ENCODE results near the gene UBD. TPM values are rescaled to one million over a fixed set of nuclear protein-coding genes. Genes with fewer than 3 reads are reported as not detected.

Gene UBD
- total RNA-seq (under 1 TPM in 1 of 5 donors, not detected in 4; 0.32 TPM), total RNA-seq (0 to 0.06 (median 0) reads per million in 29 experiments)
- not detected for total RNA-seq (2013)

DNA sequence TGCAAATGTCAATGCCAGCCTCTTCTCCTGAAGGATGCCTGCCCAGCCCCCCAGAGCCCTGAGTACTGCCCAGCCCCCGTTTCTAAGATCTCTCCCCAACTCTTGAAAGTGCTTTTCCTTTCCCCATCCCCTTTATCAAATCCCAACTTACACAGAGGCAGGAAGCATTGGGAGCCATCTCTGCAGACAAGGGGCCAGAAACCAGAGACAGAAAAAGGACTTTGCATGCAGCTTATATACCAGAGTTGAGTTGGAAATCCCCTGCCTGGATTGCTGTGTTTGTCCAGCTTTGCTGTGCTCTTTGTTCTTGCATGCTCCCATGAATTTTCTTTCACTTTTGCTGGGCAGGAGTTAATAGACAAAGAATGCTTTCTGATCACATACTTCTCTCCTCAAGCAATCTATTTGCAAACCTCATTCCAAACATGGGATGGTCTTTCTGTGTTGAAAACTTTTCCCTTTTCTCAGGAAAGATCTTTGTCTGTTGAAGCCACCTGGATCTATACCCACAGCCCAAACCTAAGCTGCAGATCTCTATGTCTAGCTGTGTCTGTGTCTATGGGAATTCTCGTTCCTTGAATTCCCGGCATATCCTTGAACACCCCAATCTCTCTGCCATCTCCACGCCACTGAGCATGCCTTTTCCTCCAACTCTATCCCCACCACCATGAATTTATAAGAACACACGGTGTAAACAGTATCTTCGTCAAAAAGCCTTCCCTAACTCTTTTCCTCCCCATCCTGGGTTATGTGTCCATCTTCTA lies at the start of gene UBD:
Gene UBD (minus strand): TSS at position 209 of the 764 bp plus-strand sequence. CDS start 31 bp downstream, at position 178.
- H3K27me3 Mint-ChIP-seq: peaks cover 62 to 73% of the 10 kb centered on the region in 2 donors
- ChIA-PET POLR2A (no interaction called here), CTCF (no interaction called here)
- Histone ChIP-seq H3K4me3 (ENCODE audit: control insufficient read depth in 1 of 2, extremely low read depth in 1 of 2, low read length in 1 of 2) (no peak within 1 kb of the TSS), H3K27me3 (replicated peaks in 1 of 2; ENCODE audit: control insufficient read depth in 2 of 2, extremely low read depth in 1 of 2, insufficient read depth in 2 of 2, low read length in 1 of 2) (peaks cover 12 to 36% of the 10 kb centered on the region in 2 experiments), H3K4me1 (ENCODE audit: control insufficient read depth in 1 of 2, extremely low read depth in 1 of 2, insufficient read depth in 2 of 2, low read length in 2 of 2) (no peaks in the 10 kb centered on the region), H3K36me3 (ENCODE audit: control insufficient read depth in 2 of 2, extremely low read depth in 1 of 2, insufficient read depth in 1 of 2, low read length in 1 of 2) (no peaks in the 10 kb centered on the region), H3K27ac (ENCODE audit: low read length) (no peak within 1 kb of the TSS), H3K9me3 (no peaks in the 10 kb centered on the region)
- peaks cover 6 to 8% (median 7%) of the 10 kb centered on the region in 3 donors for H3K4me1 Mint-ChIP-seq
- H3K9me3 Mint-ChIP-seq: no peaks in the 10 kb centered on the region
- WGBS (ENCODE audit: insufficient coverage): 86% methylated on average over 4 of the region's 6 CpGs
- H3K4me3 Mint-ChIP-seq: no peak within 1 kb of the TSS
- H3K27ac Mint-ChIP-seq: no peak within 1 kb of the TSS
- ATAC-seq (replicated peaks in 1 of 4) (no peak), DNase-seq (no peak)
- H3K36me3 Mint-ChIP-seq: no peaks in the 10 kb centered on the region

DNA sequence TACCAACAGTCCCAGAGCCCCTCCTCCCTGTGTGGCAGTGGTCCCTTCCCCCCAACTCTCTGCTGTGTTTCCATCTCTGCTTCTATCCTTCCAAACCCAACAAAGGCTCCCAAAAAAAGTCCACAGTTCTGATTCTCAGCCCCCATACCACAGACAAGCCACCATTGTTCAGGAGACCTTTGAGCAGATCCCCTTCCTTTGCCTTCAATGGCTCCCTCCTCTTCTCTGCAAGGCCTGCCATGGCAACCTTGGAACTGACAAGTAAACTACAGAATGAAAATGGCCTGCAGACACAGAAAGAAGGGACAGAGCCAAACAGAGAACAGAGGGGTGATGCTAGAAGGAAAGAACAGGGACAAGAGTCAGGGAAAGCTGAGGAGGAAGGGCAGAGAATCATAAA lies 48.6 kb upstream of the UBD start:
- no peaks in the 10 kb centered on the region for H3K4me1 Mint-ChIP-seq
- H3K9me3 Mint-ChIP-seq: no peaks in the 10 kb centered on the region
- no peaks in the 10 kb centered on the region for H3K27me3 ChIP-seq (replicated peaks in 1 of 2; ENCODE audit: control insufficient read depth in 2 of 2, extremely low read depth in 1 of 2, insufficient read depth in 2 of 2, low read length in 1 of 2)
- no peaks in the 10 kb centered on the region for H3K4me1 ChIP-seq (ENCODE audit: control insufficient read depth in 1 of 2, extremely low read depth in 1 of 2, insufficient read depth in 2 of 2, low read length in 2 of 2)
- CTCF ChIA-PET: no interaction called here
- ATAC-seq (replicated peaks in 1 of 4) (no peak), DNase-seq (no peak)
- peaks cover 65% of the 10 kb centered on the region for H3K36me3 Mint-ChIP-seq
- POLR2A ChIA-PET: no interaction called here
- no peak overlapping the region for H3K27ac Mint-ChIP-seq
- H3K27me3 Mint-ChIP-seq: peaks cover 0 to under 1% of the 10 kb centered on the region in 2 donors
- H3K4me3 ChIP-seq (ENCODE audit: control insufficient read depth in 1 of 2, extremely low read depth in 1 of 2, low read length in 1 of 2): no peak overlapping the region
- no peaks in the 10 kb centered on the region for H3K9me3 ChIP-seq
- peaks cover 3 to 10% of the 10 kb centered on the region in 2 donors for H3K36me3 ChIP-seq (ENCODE audit: control insufficient read depth in 2 of 2, extremely low read depth in 1 of 2, insufficient read depth in 1 of 2, low read length in 1 of 2)
- H3K27ac ChIP-seq (ENCODE audit: low read length): no peak overlapping the region
- no peak overlapping the region for H3K4me3 Mint-ChIP-seq

DNA sequence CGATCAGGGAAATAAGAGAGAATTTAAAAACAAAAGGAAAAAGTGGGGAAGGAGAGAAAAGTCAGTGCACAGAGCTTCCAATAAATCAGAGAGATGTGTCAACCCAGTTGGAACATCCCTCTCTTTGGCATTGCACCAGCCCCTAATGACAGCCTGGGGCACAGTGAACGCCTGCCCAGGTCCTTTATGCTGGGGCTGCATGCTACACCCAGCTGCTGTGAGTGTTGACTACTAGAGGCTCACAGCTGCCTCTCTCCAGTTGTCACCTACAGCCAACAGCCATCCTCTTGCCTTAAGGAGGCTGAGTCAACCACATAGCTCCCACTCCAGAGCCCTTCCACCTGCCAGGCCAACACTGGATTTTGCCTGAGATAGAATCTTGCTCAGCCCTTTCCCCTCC lies 44.4 kb upstream of the UBD start:
- ChIA-PET POLR2A (no interaction called here), CTCF (no interaction called here)
- no peaks in the 10 kb centered on the region for H3K4me1 ChIP-seq (ENCODE audit: control insufficient read depth in 1 of 2, extremely low read depth in 1 of 2, insufficient read depth in 2 of 2, low read length in 2 of 2)
- H3K27ac ChIP-seq (ENCODE audit: low read length): no peak overlapping the region
- no peak for ATAC-seq (replicated peaks in 1 of 4)
- DNase-seq: no peak
- H3K27me3 ChIP-seq (replicated peaks in 1 of 2; ENCODE audit: control insufficient read depth in 2 of 2, extremely low read depth in 1 of 2, insufficient read depth in 2 of 2, low read length in 1 of 2): no peaks in the 10 kb centered on the region
- Mint-ChIP-seq H3K9me3 (no peaks in the 10 kb centered on the region), H3K4me1 (no peaks in the 10 kb centered on the region), H3K27me3 (peaks cover 0 to 3% of the 10 kb centered on the region in 2 donors), H3K36me3 (peaks cover 47% of the 10 kb centered on the region), H3K4me3 (no peak overlapping the region), H3K27ac (no peak overlapping the region)
- H3K9me3 ChIP-seq: no peaks in the 10 kb centered on the region
- no peak overlapping the region for H3K4me3 ChIP-seq (ENCODE audit: control insufficient read depth in 1 of 2, extremely low read depth in 1 of 2, low read length in 1 of 2)
- WGBS (ENCODE audit: insufficient coverage): 71% methylated on average over 1 of the region's 2 CpGs
- H3K36me3 ChIP-seq (ENCODE audit: control insufficient read depth in 2 of 2, extremely low read depth in 1 of 2, insufficient read depth in 1 of 2, low read length in 1 of 2): peaks cover 3 to 8% of the 10 kb centered on the region in 2 donors

DNA sequence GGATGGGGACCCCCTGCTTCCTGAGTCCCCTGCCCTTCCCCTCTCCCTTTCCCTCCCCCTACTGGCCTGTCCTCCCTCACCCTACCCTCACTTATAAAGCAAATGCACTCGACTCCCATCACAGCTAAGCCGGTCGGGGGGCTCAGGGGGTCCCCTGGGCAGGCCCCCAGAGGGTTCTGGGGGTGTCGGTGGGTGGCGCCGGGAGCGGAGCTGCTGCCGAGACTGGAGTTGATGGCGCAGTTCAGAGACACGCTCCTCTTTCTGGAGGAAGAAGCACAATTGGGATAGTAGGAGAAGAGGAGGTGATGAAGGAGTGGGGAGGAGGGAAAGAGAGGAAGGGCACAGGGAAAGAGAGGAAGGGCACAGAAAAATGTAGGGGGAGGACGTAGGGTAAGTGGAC lies 43.9 kb upstream of the UBD start:
- peaks cover 3 to 8% of the 10 kb centered on the region in 2 donors for H3K36me3 ChIP-seq (ENCODE audit: control insufficient read depth in 2 of 2, extremely low read depth in 1 of 2, insufficient read depth in 1 of 2, low read length in 1 of 2)
- peaks cover 0 to 3% of the 10 kb centered on the region in 2 donors for H3K27me3 Mint-ChIP-seq
- no peaks in the 10 kb centered on the region for H3K27me3 ChIP-seq (replicated peaks in 1 of 2; ENCODE audit: control insufficient read depth in 2 of 2, extremely low read depth in 1 of 2, insufficient read depth in 2 of 2, low read length in 1 of 2)
- H3K27ac Mint-ChIP-seq: no peak overlapping the region
- H3K36me3 Mint-ChIP-seq: peaks cover 44% of the 10 kb centered on the region
- no peaks in the 10 kb centered on the region for H3K4me1 ChIP-seq (ENCODE audit: control insufficient read depth in 1 of 2, extremely low read depth in 1 of 2, insufficient read depth in 2 of 2, low read length in 2 of 2)
- ChIA-PET POLR2A (interaction anchor here in 1 of 2 donors (0.6 kb wide), 1 partner anchor 42 kb away, joined by 6 read pairs; no protein-coding TSS in a partner anchor), CTCF (no interaction called here)
- no peak overlapping the region for H3K27ac ChIP-seq (ENCODE audit: low read length)
- no peaks in the 10 kb centered on the region for H3K9me3 ChIP-seq
- WGBS (ENCODE audit: insufficient coverage): 91% methylated on average over 8 of the region's 11 CpGs
- H3K4me1 Mint-ChIP-seq: no peaks in the 10 kb centered on the region
- H3K4me3 Mint-ChIP-seq: no peak overlapping the region
- DNase-seq (no peak), ATAC-seq (replicated peaks in 1 of 4) (no peak)
- no peak overlapping the region for H3K4me3 ChIP-seq (ENCODE audit: control insufficient read depth in 1 of 2, extremely low read depth in 1 of 2, low read length in 1 of 2)
- H3K9me3 Mint-ChIP-seq: no peaks in the 10 kb centered on the region

DNA sequence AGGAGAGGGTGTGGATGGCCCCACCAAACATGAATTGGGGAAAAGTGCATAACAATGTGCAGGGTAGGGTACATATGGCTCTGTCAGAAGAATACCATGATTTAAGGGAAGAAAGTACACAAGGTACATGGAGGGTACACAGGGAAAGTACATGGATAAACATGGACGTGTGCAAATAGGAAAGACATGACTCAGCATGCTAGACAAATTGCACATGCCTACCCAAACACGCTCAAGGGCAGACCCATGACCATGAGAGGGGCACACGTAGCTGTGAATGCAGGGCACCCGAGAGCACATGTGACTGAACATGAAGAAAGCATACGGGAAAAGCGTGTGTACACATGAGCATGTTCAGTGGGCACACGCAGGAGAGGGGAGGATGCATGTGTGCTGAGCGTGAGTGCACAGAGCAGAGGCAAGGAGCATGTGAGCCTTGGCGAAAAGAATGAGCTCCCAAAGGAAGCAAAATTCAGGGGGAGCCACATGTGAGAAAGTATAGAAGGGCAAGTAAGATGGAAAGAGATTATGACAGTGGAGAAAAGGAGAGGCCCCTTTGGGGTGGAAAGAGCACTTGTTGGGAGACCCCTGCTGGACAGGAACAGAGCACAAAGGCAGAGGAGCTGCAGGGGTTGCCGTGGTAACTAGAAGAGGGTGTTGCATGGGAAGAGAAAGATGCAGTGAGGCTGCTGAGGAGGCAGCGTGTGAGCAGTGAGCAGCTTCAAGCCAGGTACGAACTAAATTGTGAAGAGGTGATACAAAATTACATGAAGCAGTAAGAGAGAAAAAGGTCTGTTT lies 43.2 kb upstream of the UBD start:
- 81% methylated on average over 12 of the region's 12 CpGs for WGBS (ENCODE audit: insufficient coverage)
- Histone ChIP-seq H3K9me3 (no peaks in the 10 kb centered on the region), H3K36me3 (ENCODE audit: control insufficient read depth in 2 of 2, extremely low read depth in 1 of 2, insufficient read depth in 1 of 2, low read length in 1 of 2) (peaks cover 3 to 8% of the 10 kb centered on the region in 2 donors), H3K4me1 (ENCODE audit: control insufficient read depth in 1 of 2, extremely low read depth in 1 of 2, insufficient read depth in 2 of 2, low read length in 2 of 2) (no peaks in the 10 kb centered on the region), H3K27me3 (replicated peaks in 1 of 2; ENCODE audit: control insufficient read depth in 2 of 2, extremely low read depth in 1 of 2, insufficient read depth in 2 of 2, low read length in 1 of 2) (no peaks in the 10 kb centered on the region), H3K27ac (ENCODE audit: low read length) (no peak overlapping the region), H3K4me3 (ENCODE audit: control insufficient read depth in 1 of 2, extremely low read depth in 1 of 2, low read length in 1 of 2) (no peak overlapping the region)
- no peak for ATAC-seq (replicated peaks in 1 of 4)
- no peak overlapping the region for H3K27ac Mint-ChIP-seq
- H3K4me1 Mint-ChIP-seq: no peaks in the 10 kb centered on the region
- POLR2A ChIA-PET: interaction anchor here in 1 of 2 donors (0.6 kb wide), 1 partner anchor 42 kb away, joined by 6 read pairs; no protein-coding TSS in a partner anchor
- H3K36me3 Mint-ChIP-seq: peaks cover 37% of the 10 kb centered on the region
- CTCF ChIA-PET: no interaction called here
- H3K9me3 Mint-ChIP-seq: no peaks in the 10 kb centered on the region
- peak in 1 of 35 experiments; percentile 6 for DNase-seq
- peaks cover 0 to 3% of the 10 kb centered on the region in 2 donors for H3K27me3 Mint-ChIP-seq
- no peak overlapping the region for H3K4me3 Mint-ChIP-seq

DNA sequence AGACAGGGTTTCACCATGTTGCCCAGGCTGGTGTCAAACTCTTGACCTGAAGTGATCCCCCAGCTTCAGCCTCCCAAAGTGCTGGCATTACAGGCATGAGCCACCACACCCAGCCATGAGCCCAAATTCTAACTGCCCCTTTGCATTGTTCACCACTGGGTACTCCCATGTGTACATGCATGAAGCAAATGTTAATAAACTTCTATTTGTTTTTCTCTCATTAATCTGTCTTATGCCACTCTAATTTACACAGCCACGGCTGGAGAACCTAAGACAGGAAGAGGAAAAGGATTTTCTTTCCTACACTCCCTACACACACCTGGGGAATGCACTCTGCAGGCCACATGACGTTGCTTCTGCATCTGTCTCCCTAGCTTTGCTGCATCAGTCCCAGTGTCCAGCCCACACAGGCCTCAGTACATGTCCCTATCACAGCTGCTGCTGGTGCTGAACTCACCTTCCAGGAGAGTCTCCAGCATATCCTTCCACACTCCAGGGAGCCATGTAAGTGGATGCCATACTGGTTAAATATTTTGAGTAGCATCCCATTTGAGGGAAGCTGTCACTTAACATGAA lies 38.7 kb upstream of the UBD start:
- Histone ChIP-seq H3K27ac (ENCODE audit: low read length) (no peak overlapping the region), H3K36me3 (ENCODE audit: control insufficient read depth in 2 of 2, extremely low read depth in 1 of 2, insufficient read depth in 1 of 2, low read length in 1 of 2) (no peaks in the 10 kb centered on the region), H3K27me3 (replicated peaks in 1 of 2; ENCODE audit: control insufficient read depth in 2 of 2, extremely low read depth in 1 of 2, insufficient read depth in 2 of 2, low read length in 1 of 2) (peaks cover 2 to 7% of the 10 kb centered on the region in 2 experiments), H3K9me3 (no peaks in the 10 kb centered on the region), H3K4me3 (ENCODE audit: control insufficient read depth in 1 of 2, extremely low read depth in 1 of 2, low read length in 1 of 2) (no peak overlapping the region), H3K4me1 (ENCODE audit: control insufficient read depth in 1 of 2, extremely low read depth in 1 of 2, insufficient read depth in 2 of 2, low read length in 2 of 2) (no peaks in the 10 kb centered on the region)
- no peak for DNase-seq
- Mint-ChIP-seq H3K27me3 (peaks cover 0 to 14% of the 10 kb centered on the region in 2 donors), H3K4me1 (no peaks in the 10 kb centered on the region), H3K27ac (no peak overlapping the region), H3K4me3 (no peak overlapping the region), H3K9me3 (no peaks in the 10 kb centered on the region), H3K36me3 (peaks cover 10% of the 10 kb centered on the region)
- ChIA-PET POLR2A (no interaction called here), CTCF (no interaction called here)
- WGBS (ENCODE audit: insufficient coverage): no CpG with 5 or more reads among the region's 2 CpGs
- no peak for ATAC-seq (replicated peaks in 1 of 4)

Data from T-cell (primary cell).